ENCODE results near the gene MAPK12. TPM values are rescaled to one million over a fixed set of nuclear protein-coding genes. Genes with fewer than 3 reads are reported as not detected.
A peak's percentile ranks its signal among the peaks of the same experiment; 100 is the strongest.

Gene MAPK12
- total and polyA plus RNA-seq, 10 of the 15 experiments (the other 5 are each of a cell fraction or from before 2014, with no cell fraction given): 1.1 to 38.9 (median 16.3) TPM

GRCh38 chr22:50218153-50218995, 43.1 kb downstream of the MAPK12 start:
- in situ Hi-C loops (cut with MboI): no loop called here
- POLR2A ChIA-PET: no interaction called here
- intact Hi-C loops (cut with micrococcal nuclease; ENCODE audit: unreplicated experiment): no loop called here

GRCh38 chr22:50217543-50218152, 43.8 kb downstream of the MAPK12 start:
- Histone ChIP-seq H3K9me3 (replicated peaks; ENCODE audit: control insufficient read depth, insufficient read depth, low read length) (no peaks in the 10 kb centered on the region), H3K36me3 (ENCODE audit: control insufficient read depth in 2 of 2, insufficient read depth in 2 of 2, low read length in 1 of 2) (peaks cover 17 to 58% of the 10 kb centered on the region in 2 experiments; a peak in 3 of 4 replicates), H3K79me2 (ENCODE audit: control insufficient read depth, insufficient read depth, low read length) (no peaks in the 10 kb centered on the region; the same call in 1 of the 2 replicates), H2AFZ (ENCODE audit: control insufficient read depth, low read depth, low read length) (no peak overlapping the region), H4K20me1 (ENCODE audit: control insufficient read depth, insufficient read depth) (no peaks in the 10 kb centered on the region), H3K4me3 (no peak overlapping the region), H3K9ac (ENCODE audit: control insufficient read depth, insufficient read depth, low read length) (no peak overlapping the region), H3K27me3 (replicated peaks in 1 of 2; ENCODE audit: control insufficient read depth in 2 of 2, insufficient read depth in 2 of 2, low read length in 1 of 2) (no peaks in the 10 kb centered on the region), H3K4me1 (ENCODE audit: control insufficient read depth, insufficient read depth, low read length) (no peaks in the 10 kb centered on the region), H3K27ac (ENCODE audit: control insufficient read depth, insufficient read depth) (no peak overlapping the region), H3K4me2 (ENCODE audit: control insufficient read depth, insufficient read depth) (no peak overlapping the region)
- no peak for DNase-seq (ENCODE audit: low read depth, low spot score)
- FAIRE-seq: no peak
- intact Hi-C loops (cut with micrococcal nuclease; ENCODE audit: unreplicated experiment): no loop called here
- in situ Hi-C loops (cut with MboI): no loop called here
- ChIA-PET POLR2A (no interaction called here), SMC1A (ENCODE audit: uncharacterized antibody, unreplicated experiment) (no interaction called here), RAD21 (ENCODE audit: unreplicated experiment) (no interaction called here), CTCF (no interaction called here)
- WGBS (ENCODE audit: insufficient coverage, insufficient replicate concordance, low lambda C conversion rate, missing lambda C conversion rate): 86% methylated on average over 21 of the region's 21 CpGs
- ATAC-seq: no peak
- BruUV-seq (replicated peaks): no TSS peak
- TF ChIP-seq LARP7 (IDR thresholded peaks at IDR 0.05) (no peak), WRNIP1 (IDR thresholded peaks at IDR 0.05; ENCODE audit: borderline replicate concordance, low read depth, low read length) (no peak), ZNF384 (IDR thresholded peaks at IDR 0.05; ENCODE audit: borderline replicate concordance, low read depth, low read length) (no peak), ZBTB4 (CRISPR knock-in tag; IDR thresholded peaks at IDR 0.05) (no peak), EZH2 (IDR thresholded peaks at IDR 0.05; ENCODE audit: borderline replicate concordance, control insufficient read depth, low read depth, low read length) (no peak), NKRF (conservative IDR thresholded peaks at IDR 0.05) (no peak)

More at GRCh38 chr22:50218153-50218995, 43.1 kb downstream of the MAPK12 start:
- H3K4me2 ChIP-seq (ENCODE audit: control insufficient read depth, insufficient read depth): no peak overlapping the region
- no peak overlapping the region for H3K4me3 ChIP-seq
- TF ChIP-seq FOXK2 (IDR thresholded peaks at IDR 0.05) (no peak), POLR2A (IDR thresholded peaks at IDR 0.05; ENCODE audit: low read depth, low read length) (peak; percentile 62)
- no peaks in the 10 kb centered on the region; the same call in 1 of the 2 replicates for H3K79me2 ChIP-seq (ENCODE audit: control insufficient read depth, insufficient read depth, low read length)
- BruUV-seq (replicated peaks): no TSS peak
- no peaks in the 10 kb centered on the region for H3K9me3 ChIP-seq (replicated peaks; ENCODE audit: control insufficient read depth, insufficient read depth, low read length)
- DNase-seq (ENCODE audit: low read depth, low spot score) (no peak), FAIRE-seq (no peak), ATAC-seq (no peak)
- peaks cover 20 to 61% of the 10 kb centered on the region in 2 experiments; a peak in 3 of 4 replicates for H3K36me3 ChIP-seq (ENCODE audit: control insufficient read depth in 2 of 2, insufficient read depth in 2 of 2, low read length in 1 of 2)
- H3K27ac ChIP-seq (ENCODE audit: control insufficient read depth, insufficient read depth): no peak overlapping the region
- H3K27me3 ChIP-seq (replicated peaks in 1 of 2; ENCODE audit: control insufficient read depth in 2 of 2, insufficient read depth in 2 of 2, low read length in 1 of 2): no peaks in the 10 kb centered on the region
- no peak overlapping the region for H2AFZ ChIP-seq (ENCODE audit: control insufficient read depth, low read depth, low read length)
- ChIA-PET RAD21 (ENCODE audit: unreplicated experiment) (no interaction called here), SMC1A (ENCODE audit: uncharacterized antibody, unreplicated experiment) (no interaction called here), CTCF (interaction anchor here (0.5 to 0.6 kb wide), 2 partner anchors 213 to 246 kb away, joined by 3 read pairs; no protein-coding TSS in a partner anchor)
- H3K4me1 ChIP-seq (ENCODE audit: control insufficient read depth, insufficient read depth, low read length): no peaks in the 10 kb centered on the region
- H3K9ac ChIP-seq (ENCODE audit: control insufficient read depth, insufficient read depth, low read length): no peak overlapping the region
- no peaks in the 10 kb centered on the region for H4K20me1 ChIP-seq (ENCODE audit: control insufficient read depth, insufficient read depth)
- WGBS (ENCODE audit: insufficient coverage, insufficient replicate concordance, low lambda C conversion rate, missing lambda C conversion rate): 80% methylated on average over 39 of the region's 43 CpGs
